Measurements from ENCODE around the gene UBL4A. TPM values are rescaled to one million over a fixed set of nuclear protein-coding genes. Genes with fewer than 3 reads are reported as not detected.

UBL4A gene
- total and polyA plus RNA-seq, 4 donors: 21.3 to 39.6 (median 30.6) TPM

GRCh38 chrX:154436983-154437752 is 49.2 kb downstream of the UBL4A start, which contains the start of gene GDI1:
TSS of gene GDI1 (plus strand) at chrX:154437154. CDS start at chrX:154437255, 101 bp downstream.
- H3K36me3 ChIP-seq (ENCODE audit: control insufficient read depth in 4 of 4, insufficient read depth in 4 of 4, low read length in 4 of 4): peaks cover 0 to 32% (median 12%) of the 10 kb centered on the region in 4 donors
- peaks cover 0 to 8% (median 0%) of the 10 kb centered on the region in 5 donors for H3K4me1 ChIP-seq (ENCODE audit: control insufficient read depth in 5 of 5, insufficient read depth in 5 of 5, low read length in 5 of 5)
- WGBS, 2 donors: 3 to 35% methylated on average over 20 to 93 of the region's 93 CpGs
- H3K27ac ChIP-seq (ENCODE audit: low read depth in 1 of 2, low read length in 1 of 2): peak within 1 kb of the TSS; percentile 85 to 89
- ATAC-seq (ENCODE audit: insufficient read depth, low FRiP score): peak; percentile 71
- H3K4me3 ChIP-seq: peak within 1 kb of the TSS; percentile 62
- DNase-seq: peak; percentile 50 to 59 (median 52)
- no peak for TF ChIP-seq CTCF (IDR thresholded peaks at IDR 0.05; ENCODE audit: control extremely low read depth, extremely low read depth)
- peak within 1 kb of the TSS in 1 of 2 donors; percentile 67 for H3K9ac ChIP-seq (ENCODE audit: insufficient read depth in 1 of 2, low read length in 2 of 2)
- H3K27me3 ChIP-seq (ENCODE audit: control insufficient read depth in 3 of 3, insufficient read depth in 3 of 3, low read length in 2 of 3): no peaks in the 10 kb centered on the region
- peaks cover 0 to 2% (median 0%) of the 10 kb centered on the region in 4 donors for H3K9me3 ChIP-seq (ENCODE audit: control insufficient read depth in 4 of 4, insufficient read depth in 3 of 4, low read length in 3 of 4)

- peak in 2 of 3 donors; percentile 42 to 59 for DNase-seq
- Histone ChIP-seq H3K9ac (ENCODE audit: insufficient read depth in 1 of 2, low read length in 2 of 2) (no peak overlapping the region), H3K4me3 (no peak overlapping the region), H3K27ac (ENCODE audit: low read depth in 1 of 2, low read length in 1 of 2) (peak overlapping the region; percentile 85 to 89), H3K4me1 (ENCODE audit: control insufficient read depth in 5 of 5, insufficient read depth in 5 of 5, low read length in 5 of 5) (peaks cover 0 to 8% (median 0%) of the 10 kb centered on the region in 5 donors), H3K36me3 (ENCODE audit: control insufficient read depth in 4 of 4, insufficient read depth in 4 of 4, low read length in 4 of 4) (peaks cover 0 to 28% (median 9%) of the 10 kb centered on the region in 4 donors), H3K27me3 (ENCODE audit: control insufficient read depth in 3 of 3, insufficient read depth in 3 of 3, low read length in 2 of 3) (no peaks in the 10 kb centered on the region), H3K9me3 (ENCODE audit: control insufficient read depth in 4 of 4, insufficient read depth in 3 of 4, low read length in 3 of 4) (peaks cover 0 to 2% (median 0%) of the 10 kb centered on the region in 4 donors)
- ATAC-seq (ENCODE audit: insufficient read depth, low FRiP score): peak; percentile 42
- TF ChIP-seq CTCF (IDR thresholded peaks at IDR 0.05; ENCODE audit: control extremely low read depth, extremely low read depth): no peak
- WGBS, 2 donors: 32 to 35% methylated on average over 11 to 60 of the region's 78 CpGs
Observed at GRCh38 chrX:154436374-154436982, 49.9 kb downstream of the UBL4A start.

GRCh38 chrX:154435171-154435733 is 51.2 kb downstream of the UBL4A start:
- DNase-seq: no peak
- no peak overlapping the region for H3K4me3 ChIP-seq
- no peak for TF ChIP-seq CTCF (IDR thresholded peaks at IDR 0.05; ENCODE audit: control extremely low read depth, extremely low read depth)
- H3K9me3 ChIP-seq (ENCODE audit: control insufficient read depth in 4 of 4, insufficient read depth in 3 of 4, low read length in 3 of 4): peaks cover 0 to 6% (median 0%) of the 10 kb centered on the region in 4 donors
- peaks cover 0 to 25% (median 8%) of the 10 kb centered on the region in 4 donors for H3K36me3 ChIP-seq (ENCODE audit: control insufficient read depth in 4 of 4, insufficient read depth in 4 of 4, low read length in 4 of 4)
- no peaks in the 10 kb centered on the region for H3K27me3 ChIP-seq (ENCODE audit: control insufficient read depth in 3 of 3, insufficient read depth in 3 of 3, low read length in 2 of 3)
- no peak overlapping the region for H3K9ac ChIP-seq (ENCODE audit: insufficient read depth in 1 of 2, low read length in 2 of 2)
- peaks cover 0 to 8% (median 3%) of the 10 kb centered on the region in 5 donors for H3K4me1 ChIP-seq (ENCODE audit: control insufficient read depth in 5 of 5, insufficient read depth in 5 of 5, low read length in 5 of 5)
- H3K27ac ChIP-seq (ENCODE audit: low read depth in 1 of 2, low read length in 1 of 2): no peak overlapping the region
- ATAC-seq (ENCODE audit: insufficient read depth, low FRiP score): no peak
- 92 to 94% methylated on average over 17 to 19 of the region's 19 CpGs for WGBS, 2 donors
